GM12878 (cell line): ENCODE measurements around the gene PRAC2.

Source experiments
- NFYB ChIP-seq: IDR thresholded peaks from 2 replicates; pipeline ENCODE4 v1.6.1; 2011; ENCODE audit warnings: low read depth, mild to moderate bottlenecking, low read length, improper control_type of control experiment, moderate library complexity; ENCODE audit not compliant: insufficient read depth
- RCOR1 ChIP-seq: conservative IDR thresholded peaks from 2 replicates; pipeline ENCODE4 v1.6.1; 2012; ENCODE audit warnings: low read depth, low read length, improper control_type of control experiment
- STAT1 ChIP-seq: fragments of 450-650 bp; conservative IDR thresholded peaks from 2 replicates; pipeline ENCODE4 v1.6.1; 2014; ENCODE audit warnings: antibody characterized with exemption, mild to moderate bottlenecking
- YY1 ChIP-seq: IDR thresholded peaks from 2 replicates; pipeline ENCODE4 v1.6.1; 2011; ENCODE audit warnings: low read depth, mild to moderate bottlenecking, low read length
- TF ChIP-seq, protein P1 (sequence below), 3 experiments: IDR thresholded peaks in 2 of 3; conservative IDR thresholded peaks in 1 of 3; 2 replicates each; pipeline ENCODE4 v1.5.1; 2011; ENCODE audit warnings: low read depth in 3 of 3, low read length in 3 of 3, mild to moderate bottlenecking in 3 of 3, control low read depth in 2 of 3, moderate library complexity in 2 of 3, inconsistent platforms in 1 of 3, mixed read lengths in 1 of 3; ENCODE audit not compliant: control insufficient read depth in 2 of 3, insufficient read depth in 1 of 3; ENCODE audit errors: extremely low read depth in 1 of 3

DNA sequence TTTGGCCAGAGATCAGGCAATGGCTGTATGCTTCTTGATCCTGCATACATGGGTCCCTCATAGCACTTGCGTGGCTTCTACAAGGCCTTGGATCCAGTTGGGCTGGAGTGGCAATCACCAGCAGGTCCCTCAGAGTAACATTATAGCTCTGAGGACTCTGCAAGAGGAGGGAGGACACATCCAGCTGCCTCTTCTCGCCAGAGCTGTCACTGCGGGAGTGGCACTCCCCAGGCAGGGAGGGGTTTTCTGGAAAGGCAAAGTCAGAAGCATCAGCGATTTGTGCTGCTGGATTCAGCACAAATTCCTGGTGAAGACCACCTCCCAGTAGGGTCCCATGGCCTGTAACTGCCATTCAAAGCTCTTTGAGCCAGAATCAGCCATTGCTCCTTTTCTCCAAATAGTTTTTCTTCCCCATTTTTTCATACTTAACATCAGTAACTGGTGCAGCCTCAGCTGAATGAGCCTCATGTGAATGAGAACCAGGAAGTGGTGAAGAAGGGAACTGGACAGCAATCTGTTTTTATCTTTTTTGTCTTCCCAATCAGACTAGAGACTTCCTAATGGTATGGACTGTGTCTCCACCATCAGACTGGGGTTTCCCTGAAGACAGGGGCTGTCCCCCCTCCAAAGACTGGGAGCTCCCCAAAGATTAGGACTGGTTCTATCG lies 46.2 kb downstream of the PRAC2 start:
- TF ChIP-seq, protein P1, sequence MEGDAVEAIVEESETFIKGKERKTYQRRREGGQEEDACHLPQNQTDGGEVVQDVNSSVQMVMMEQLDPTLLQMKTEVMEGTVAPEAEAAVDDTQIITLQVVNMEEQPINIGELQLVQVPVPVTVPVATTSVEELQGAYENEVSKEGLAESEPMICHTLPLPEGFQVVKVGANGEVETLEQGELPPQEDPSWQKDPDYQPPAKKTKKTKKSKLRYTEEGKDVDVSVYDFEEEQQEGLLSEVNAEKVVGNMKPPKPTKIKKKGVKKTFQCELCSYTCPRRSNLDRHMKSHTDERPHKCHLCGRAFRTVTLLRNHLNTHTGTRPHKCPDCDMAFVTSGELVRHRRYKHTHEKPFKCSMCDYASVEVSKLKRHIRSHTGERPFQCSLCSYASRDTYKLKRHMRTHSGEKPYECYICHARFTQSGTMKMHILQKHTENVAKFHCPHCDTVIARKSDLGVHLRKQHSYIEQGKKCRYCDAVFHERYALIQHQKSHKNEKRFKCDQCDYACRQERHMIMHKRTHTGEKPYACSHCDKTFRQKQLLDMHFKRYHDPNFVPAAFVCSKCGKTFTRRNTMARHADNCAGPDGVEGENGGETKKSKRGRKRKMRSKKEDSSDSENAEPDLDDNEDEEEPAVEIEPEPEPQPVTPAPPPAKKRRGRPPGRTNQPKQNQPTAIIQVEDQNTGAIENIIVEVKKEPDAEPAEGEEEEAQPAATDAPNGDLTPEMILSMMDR (IDR thresholded peaks at IDR 0.05 in 2 of 3, conservative IDR thresholded peaks at IDR 0.05 in 1 of 3; ENCODE audit: control insufficient read depth in 2 of 3, extremely low read depth in 1 of 3, insufficient read depth in 1 of 3, low read depth in 3 of 3, low read length in 3 of 3): no peak
- TF ChIP-seq RCOR1 (no peak), NFYB (no peak), YY1 (no peak), STAT1 (no peak)
